Measurements from ENCODE around the gene CCR4.

GRCh38 chr3:32996755-32997091, 45.3 kb downstream of the CCR4 start:
- no peak for TF ChIP-seq EZH2 (IDR thresholded peaks at IDR 0.05; ENCODE audit: insufficient read depth, poor library complexity, severe bottlenecking)
- no peak for TF ChIP-seq EZH2phosphoT487 (IDR thresholded peaks at IDR 0.05; ENCODE audit: insufficient read depth, low read depth)

Data from GM23248 (cell line).